Measurements from ENCODE around the gene NPM3. TPM values are rescaled to one million over a fixed set of nuclear protein-coding genes. Genes with fewer than 3 reads are reported as not detected.

Gene NPM3
- total RNA-seq: 10 to 100 TPM; 25.0 to 31.1 (median 27.7) TPM

GRCh38 chr10:101782811-101783735, at the start of gene NPM3:
Gene NPM3, minus strand, starts transcription at chr10:101783446. Its CDS starts 56 bp downstream, at chr10:101783390.
- no peak for TF ChIP-seq CTCF (IDR thresholded peaks at IDR 0.05)
- DNase-seq (ENCODE audit: low spot score) (peak; percentile 66), ATAC-seq (ENCODE audit: low FRiP score) (peak; percentile 72)

GRCh38 chr10:101832325-101832771, 49.1 kb upstream of the NPM3 start:
- ATAC-seq (ENCODE audit: low FRiP score) (no peak), DNase-seq (ENCODE audit: low spot score) (no peak)
- TF ChIP-seq CTCF (IDR thresholded peaks at IDR 0.05): no peak

GRCh38 chr10:101831169-101831811, 48.0 kb upstream of the NPM3 start:
- TF ChIP-seq CTCF (IDR thresholded peaks at IDR 0.05): no peak
- DNase-seq (ENCODE audit: low spot score) (no peak), ATAC-seq (ENCODE audit: low FRiP score) (no peak)

GRCh38 chr10:101830322-101831168, 47.3 kb upstream of the NPM3 start:
- DNase-seq (ENCODE audit: low spot score) (peak; percentile 88), ATAC-seq (ENCODE audit: low FRiP score) (peak; percentile 86)
- no peak for TF ChIP-seq CTCF (IDR thresholded peaks at IDR 0.05)

GRCh38 chr10:101829561-101830315, 46.5 kb upstream of the NPM3 start:
- peak; percentile 1 for ATAC-seq (ENCODE audit: low FRiP score)
- no peak for DNase-seq (ENCODE audit: low spot score)

More at GRCh38 chr10:101829561-101830315, 46.5 kb upstream of the NPM3 start:
- no peak for TF ChIP-seq CTCF (IDR thresholded peaks at IDR 0.05)

All from omental fat pad (tissue), 4 donors.